Kidney epithelial cell (primary cell): ENCODE measurements around the gene EHBP1L1. TPM values are rescaled to one million over a fixed set of nuclear protein-coding genes. Genes with fewer than 3 reads are reported as not detected.

Experiments used
- DNase-seq: peaks from one replicate; pipeline ENCODE4 v3.0.0-alpha.2; 2010; ENCODE audit warnings: low read depth
- H3K27me3 ChIP-seq: 2 replicates; pipeline ENCODE4 v1.6.0; 2011; ENCODE audit warnings: low read length; ENCODE audit not compliant: control insufficient read depth, insufficient read depth
- H3K36me3 ChIP-seq: 2 replicates; pipeline ENCODE4 v1.5.1; 2011; ENCODE audit warnings: low read length; ENCODE audit not compliant: control insufficient read depth, insufficient read depth
- H3K4me3 ChIP-seq: 2 replicates; pipeline ENCODE4 v1.5.1; 2011; ENCODE audit warnings: low read depth, mild to moderate bottlenecking, control low read depth, low read length
- total RNA-seq: library from RNA; depleted of rRNA; stranded (reverse); fragments of >200 nt; gene quantifications from 2 replicates; pipeline ENCODE4 v1.2.3, GENCODE V29; 2015
- TF ChIP-seq, protein P1 (sequence below): IDR thresholded peaks from 2 replicates; pipeline ENCODE4 v1.5.1; 2011; ENCODE audit warnings: mild to moderate bottlenecking, moderate library complexity, low read length, control low read depth, inconsistent platforms; ENCODE audit not compliant: insufficient read depth, poor library complexity, severe bottlenecking

The EHBP1L1 gene
- total RNA-seq, 1 donor from 2014 or later = 19.5 TPM

DNA sequence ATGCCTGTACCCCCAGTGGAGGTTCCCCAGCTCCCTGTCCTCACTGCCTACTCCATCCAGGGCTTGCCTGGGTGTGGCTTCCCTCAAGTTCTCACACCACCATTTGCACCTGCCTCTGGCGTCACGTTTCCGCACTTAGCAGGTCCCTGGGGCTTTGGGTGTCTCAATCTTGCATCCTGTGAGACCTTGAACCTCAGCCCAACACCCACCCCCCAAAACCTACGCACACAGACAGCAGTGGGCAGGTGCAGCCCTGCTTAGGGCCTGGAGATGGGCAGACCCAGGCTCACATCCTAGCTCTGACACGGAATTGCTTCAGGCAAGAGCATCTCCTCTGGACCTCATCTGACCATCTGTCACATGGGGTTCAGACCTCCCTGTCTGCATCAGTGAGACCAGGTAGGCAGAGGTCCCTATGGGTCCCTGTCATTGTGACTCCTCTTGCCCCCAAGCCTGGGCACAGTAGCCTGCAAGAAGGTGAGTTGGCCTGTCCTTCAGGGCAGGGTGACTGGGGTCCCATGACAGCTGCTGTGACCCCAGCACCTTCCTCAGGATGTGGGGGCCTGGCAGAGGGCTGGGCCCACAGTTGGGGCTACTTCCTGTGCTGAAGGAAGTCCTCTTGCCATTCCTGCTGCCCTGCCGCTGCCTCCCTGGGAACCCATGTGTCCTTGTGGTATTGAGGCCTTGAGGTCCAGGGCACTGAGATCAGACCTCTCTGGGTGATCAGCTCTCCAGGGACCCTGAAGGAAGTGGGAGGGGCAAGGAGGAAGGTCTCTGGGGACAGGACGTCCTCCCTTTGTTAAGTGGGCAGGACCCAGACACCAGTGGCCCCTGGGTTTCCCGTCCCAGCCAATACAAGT lies 64.0 kb downstream of the EHBP1L1 start:
- Histone ChIP-seq H3K36me3 (peaks cover 3% of the 10 kb centered on the region), H3K4me3 (no peak overlapping the region), H3K27me3 (no peaks in the 10 kb centered on the region)
- DNase-seq = no peak
- TF ChIP-seq, protein P1, sequence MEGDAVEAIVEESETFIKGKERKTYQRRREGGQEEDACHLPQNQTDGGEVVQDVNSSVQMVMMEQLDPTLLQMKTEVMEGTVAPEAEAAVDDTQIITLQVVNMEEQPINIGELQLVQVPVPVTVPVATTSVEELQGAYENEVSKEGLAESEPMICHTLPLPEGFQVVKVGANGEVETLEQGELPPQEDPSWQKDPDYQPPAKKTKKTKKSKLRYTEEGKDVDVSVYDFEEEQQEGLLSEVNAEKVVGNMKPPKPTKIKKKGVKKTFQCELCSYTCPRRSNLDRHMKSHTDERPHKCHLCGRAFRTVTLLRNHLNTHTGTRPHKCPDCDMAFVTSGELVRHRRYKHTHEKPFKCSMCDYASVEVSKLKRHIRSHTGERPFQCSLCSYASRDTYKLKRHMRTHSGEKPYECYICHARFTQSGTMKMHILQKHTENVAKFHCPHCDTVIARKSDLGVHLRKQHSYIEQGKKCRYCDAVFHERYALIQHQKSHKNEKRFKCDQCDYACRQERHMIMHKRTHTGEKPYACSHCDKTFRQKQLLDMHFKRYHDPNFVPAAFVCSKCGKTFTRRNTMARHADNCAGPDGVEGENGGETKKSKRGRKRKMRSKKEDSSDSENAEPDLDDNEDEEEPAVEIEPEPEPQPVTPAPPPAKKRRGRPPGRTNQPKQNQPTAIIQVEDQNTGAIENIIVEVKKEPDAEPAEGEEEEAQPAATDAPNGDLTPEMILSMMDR = no peak

- Histone ChIP-seq H3K36me3 (peaks cover 2% of the 10 kb centered on the region), H3K4me3 (no peak overlapping the region), H3K27me3 (no peaks in the 10 kb centered on the region)
- DNase-seq = no peak
- TF ChIP-seq, protein P1 = no peak
Observed at GRCh38 chr11:65640483-65641296, 64.8 kb downstream of the EHBP1L1 start.

- no peaks in the 10 kb centered on the region for H3K27me3 ChIP-seq
- no peak overlapping the region for H3K4me3 ChIP-seq
- TF ChIP-seq, protein P1 = no peak
Observed at GRCh38 chr11:65641297-65642013, 65.6 kb downstream of the EHBP1L1 start.

More at GRCh38 chr11:65641297-65642013, 65.6 kb downstream of the EHBP1L1 start:
- no peak for DNase-seq
- peaks cover 2% of the 10 kb centered on the region for H3K36me3 ChIP-seq

Other genes with a start within 250 kb of the EHBP1L1 start
- gene DPF2, start 242.2 kb upstream of the EHBP1L1 start, total RNA-seq = 53.9 and 59.4 TPM in 2 replicates
- 0.89 and 1.3 TPM in 2 replicates for gene TIGD3, start 221.3 kb upstream of the EHBP1L1 start, total RNA-seq
- gene SLC25A45, start 193.4 kb upstream of the EHBP1L1 start, total RNA-seq = 0.29 and 0.82 TPM in 2 replicates
- gene FRMD8, start 189.4 kb upstream of the EHBP1L1 start, total RNA-seq = 39.0 and 47.2 TPM in 2 replicates
- gene NEAT1, start 153.3 kb upstream of the EHBP1L1 start, total RNA-seq = 28.7 and 39.8 TPM in 2 replicates
- gene MALAT1, start 77.0 kb upstream of the EHBP1L1 start, total RNA-seq = 1,605 and 1,895 TPM in 2 replicates
- gene SCYL1, start 51.0 kb upstream of the EHBP1L1 start, total RNA-seq = 116 and 121 TPM in 2 replicates
- 116 and 122 TPM in 2 replicates for gene LTBP3, start 17.7 kb upstream of the EHBP1L1 start, total RNA-seq
- gene ZNRD2, start 5.6 kb upstream of the EHBP1L1 start, total RNA-seq = 67.3 and 91.6 TPM in 2 replicates
- gene FAM89B, start 3.5 kb upstream of the EHBP1L1 start, total RNA-seq = 63.9 and 68.5 TPM in 2 replicates
- not detected in 2 replicates for gene KCNK7, start 19.7 kb downstream of the EHBP1L1 start, total RNA-seq
- 58.3 and 60.8 TPM in 2 replicates for gene MAP3K11, start 38.2 kb downstream of the EHBP1L1 start, total RNA-seq
- gene PCNX3, start 39.7 kb downstream of the EHBP1L1 start, total RNA-seq = 61.9 and 71.2 TPM in 2 replicates
- gene SIPA1, start 62.0 kb downstream of the EHBP1L1 start, total RNA-seq = 19.6 and 25.8 TPM in 2 replicates
- gene RELA, start 86.9 kb downstream of the EHBP1L1 start, total RNA-seq = 64.3 and 103 TPM in 2 replicates
- gene KAT5, start 136.2 kb downstream of the EHBP1L1 start, total RNA-seq = 65.5 and 73.3 TPM in 2 replicates
- gene RNASEH2C, start 144.7 kb downstream of the EHBP1L1 start, total RNA-seq = 43.1 and 50.1 TPM in 2 replicates
- 21.5 and 21.7 TPM in 2 replicates for gene AP5B1, start 204.9 kb downstream of the EHBP1L1 start, total RNA-seq
- 15.8 and 17.8 TPM in 2 replicates for gene OVOL1, start 211.0 kb downstream of the EHBP1L1 start, total RNA-seq